ENCODE results near the gene TBXA2R.
"Not testable (repeated sequence)": the region's sequence is repeated elsewhere in the genome, so short reads cannot be mapped to it uniquely, and the experiment has no call there.

TBXA2R gene

GRCh38 chr19:3576696-3577443 lies 29.8 kb downstream of the TBXA2R start:
- DNase-seq (no peak), ATAC-seq (replicated peaks) (no peak)
- H3K27me3 Mint-ChIP-seq, result no peaks in the 10 kb centered on the region
- H3K4me1 Mint-ChIP-seq, result peaks cover 15 to 25% of the 10 kb centered on the region in 2 donors
- peaks cover 0 to 2% of the 10 kb centered on the region in 2 donors for H3K9me3 Mint-ChIP-seq
- peak overlapping the region in 1 of 2 donors; percentile 62 for H3K4me3 Mint-ChIP-seq
- H3K36me3 Mint-ChIP-seq, result peaks cover 26 to 33% of the 10 kb centered on the region in 2 donors
- H3K27ac Mint-ChIP-seq, result no peak overlapping the region

- no peaks in the 10 kb centered on the region for H3K27me3 Mint-ChIP-seq
- H3K27ac Mint-ChIP-seq, result no peak overlapping the region
- H3K4me3 Mint-ChIP-seq, result peak overlapping the region in 1 of 2 donors; percentile 62
- H3K36me3 Mint-ChIP-seq, result peaks cover 26 to 33% of the 10 kb centered on the region in 2 donors
- peaks cover 0 to 2% of the 10 kb centered on the region in 2 donors for H3K9me3 Mint-ChIP-seq
- DNase-seq (no peak), ATAC-seq (replicated peaks) (no peak)
- H3K4me1 Mint-ChIP-seq, result peaks cover 19 to 31% of the 10 kb centered on the region in 2 donors
These were observed 30.6 kb downstream of the TBXA2R start for GRCh38 chr19:3575949-3576673.

- DNase-seq (no peak), ATAC-seq (replicated peaks) (no peak)
- Mint-ChIP-seq H3K9me3 (peaks cover 0 to 2% of the 10 kb centered on the region in 2 donors), H3K27me3 (no peaks in the 10 kb centered on the region), H3K4me3 (no peak overlapping the region), H3K4me1 (peaks cover 19 to 31% of the 10 kb centered on the region in 2 donors), H3K36me3 (peaks cover 26 to 33% of the 10 kb centered on the region in 2 donors), H3K27ac (no peak overlapping the region)
These were observed 31.4 kb downstream of the TBXA2R start for GRCh38 chr19:3575260-3575741.

GRCh38 chr19:3573858-3574637 lies 32.6 kb downstream of the TBXA2R start:
- ATAC-seq (replicated peaks) (peak; percentile 28 to 49), DNase-seq (peak; percentile 87)
- H3K27ac Mint-ChIP-seq, result peak overlapping the region; percentile 76
- H3K27me3 Mint-ChIP-seq, result no peaks in the 10 kb centered on the region
- H3K4me3 Mint-ChIP-seq, result peak overlapping the region; percentile 83 to 85
- peaks cover 26 to 33% of the 10 kb centered on the region in 2 donors for H3K36me3 Mint-ChIP-seq
- H3K4me1 Mint-ChIP-seq, result peaks cover 19 to 31% of the 10 kb centered on the region in 2 donors
- H3K9me3 Mint-ChIP-seq, result peaks cover 0 to 2% of the 10 kb centered on the region in 2 donors

GRCh38 chr19:3573162-3573857 lies 33.4 kb downstream of the TBXA2R start:
- Mint-ChIP-seq H3K4me1 (peaks cover 21 to 31% of the 10 kb centered on the region in 2 donors), H3K27ac (peak overlapping the region; percentile 76), H3K27me3 (no peaks in the 10 kb centered on the region), H3K36me3 (peaks cover 21 to 27% of the 10 kb centered on the region in 2 donors), H3K9me3 (peaks cover 0 to 2% of the 10 kb centered on the region in 2 donors), H3K4me3 (peak overlapping the region; percentile 83 to 85)
- DNase-seq (no peak), ATAC-seq (replicated peaks) (peak; percentile 21 to 38)

- ATAC-seq (replicated peaks) (peak in 1 of 2 donors; percentile 0), DNase-seq (peak; percentile 27)
- Mint-ChIP-seq H3K27ac (peak within 1 kb of the TSS; percentile 81), H3K27me3 (no peaks in the 10 kb centered on the region), H3K4me3 (peak within 1 kb of the TSS; percentile 83 to 85), H3K4me1 (peaks cover 21 to 31% of the 10 kb centered on the region in 2 donors), H3K9me3 (peaks cover 0 to 2% of the 10 kb centered on the region in 2 donors), H3K36me3 (peaks cover 21 to 27% of the 10 kb centered on the region in 2 donors)
These were observed 33.9 kb downstream of the TBXA2R start, which contains the start of gene HMG20B for GRCh38 chr19:3572855-3573161. TSS of gene HMG20B (plus strand) at chr19:3572944. CDS start at chr19:3573310, 366 bp downstream.

GRCh38 chr19:3572132-3572854 lies 34.4 kb downstream of the TBXA2R start:
- peak overlapping the region; percentile 81 for H3K27ac Mint-ChIP-seq
- no peaks in the 10 kb centered on the region for H3K27me3 Mint-ChIP-seq
- DNase-seq, result peak; percentile 99
- H3K36me3 Mint-ChIP-seq, result peaks cover 21 to 27% of the 10 kb centered on the region in 2 donors
- H3K4me3 Mint-ChIP-seq, result peak overlapping the region; percentile 80 to 85
- H3K4me1 Mint-ChIP-seq, result peaks cover 21 to 31% of the 10 kb centered on the region in 2 donors
- ATAC-seq (replicated peaks), result peak; percentile 93 to 96
- peaks cover 0 to 2% of the 10 kb centered on the region in 2 donors for H3K9me3 Mint-ChIP-seq

- Mint-ChIP-seq H3K4me1 (peaks cover 21 to 26% of the 10 kb centered on the region in 2 donors), H3K9me3 (peaks cover 0 to 2% of the 10 kb centered on the region in 2 donors), H3K4me3 (no peak overlapping the region), H3K27me3 (no peaks in the 10 kb centered on the region), H3K36me3 (peaks cover 16% of the 10 kb centered on the region in 2 donors), H3K27ac (no peak overlapping the region)
- no peak for DNase-seq
- no peak for ATAC-seq (replicated peaks)
These were observed 36.1 kb downstream of the TBXA2R start for GRCh38 chr19:3570606-3571011.

- H3K27ac Mint-ChIP-seq; H3K9me3 Mint-ChIP-seq; H3K4me3 Mint-ChIP-seq; ATAC-seq (replicated peaks); DNase-seq; H3K27me3 Mint-ChIP-seq: not testable (repeated sequence)
- peaks cover 11% of the 10 kb centered on the region in 2 donors for H3K36me3 Mint-ChIP-seq
- peaks cover 17 to 23% of the 10 kb centered on the region in 2 donors for H3K4me1 Mint-ChIP-seq
These were observed 36.6 kb downstream of the TBXA2R start for GRCh38 chr19:3570042-3570441.

GRCh38 chr19:3565139-3565538 lies 41.5 kb downstream of the TBXA2R start:
- DNase-seq, result no peak
- Mint-ChIP-seq H3K4me3 (no peak overlapping the region), H3K9me3 (no peaks in the 10 kb centered on the region), H3K36me3 (no peaks in the 10 kb centered on the region), H3K4me1 (peaks cover 4 to 8% of the 10 kb centered on the region in 2 donors), H3K27me3 (no peaks in the 10 kb centered on the region), H3K27ac (no peak overlapping the region)
- ATAC-seq (replicated peaks), result no peak

GRCh38 chr19:3563709-3564524 lies 42.8 kb downstream of the TBXA2R start:
- no peak overlapping the region for H3K4me3 Mint-ChIP-seq
- H3K27me3 Mint-ChIP-seq, result no peaks in the 10 kb centered on the region
- peaks cover 7 to 8% of the 10 kb centered on the region in 2 donors for H3K4me1 Mint-ChIP-seq
- no peak for DNase-seq
- H3K27ac Mint-ChIP-seq, result no peak overlapping the region
- H3K9me3 Mint-ChIP-seq, result no peaks in the 10 kb centered on the region
- no peak for ATAC-seq (replicated peaks)
- no peaks in the 10 kb centered on the region for H3K36me3 Mint-ChIP-seq

- H3K36me3 Mint-ChIP-seq, result peaks cover 21 to 31% of the 10 kb centered on the region in 2 donors
These were observed 49.0 kb downstream of the TBXA2R start, which contains the start of gene MFSD12 for GRCh38 chr19:3557461-3558248. TSS of gene MFSD12 (minus strand) at chr19:3557586. CDS start at chr19:3557403, 183 bp downstream.

More at GRCh38 chr19:3557461-3558248, 49.0 kb downstream of the TBXA2R start, which contains the start of gene MFSD12:
- no peaks in the 10 kb centered on the region for H3K9me3 Mint-ChIP-seq
- peak within 1 kb of the TSS; percentile 90 to 100 for H3K4me3 Mint-ChIP-seq
- peak within 1 kb of the TSS; percentile 97 for H3K27ac Mint-ChIP-seq
- ATAC-seq (replicated peaks) (peak; percentile 86 to 90), DNase-seq (peak; percentile 91)
- no peaks in the 10 kb centered on the region for H3K27me3 Mint-ChIP-seq
- H3K4me1 Mint-ChIP-seq, result peaks cover 36 to 59% of the 10 kb centered on the region in 2 donors

All from stimulated activated naive B cell treated with anti-CD40 and anti-IgM and Interleukin-4, amounts not matched to agents 10 μg/mL and 1 μg/mL and 100 μg/mL, for 72 hours (primary cell).